K562 (cell line): ENCODE results near the gene SLC7A10. TPM values are rescaled to one million over a fixed set of nuclear protein-coding genes. Genes with fewer than 3 reads are reported as not detected.
A peak's percentile ranks its signal among the peaks of the same experiment; 100 is the strongest.

ENCODE experiments used
- BRD9 ChIP-seq: fragments of 450-650 bp; IDR thresholded peaks from 2 replicates; pipeline ENCODE4 v1.6.1; 2018; ENCODE audit warnings: low read depth; ENCODE audit not compliant: partially characterized antibody
- CBX8 ChIP-seq: fragments of 200-600 bp; sonication (generic); IDR thresholded peaks from 2 replicates; pipeline ENCODE4 v1.6.1; 2012; ENCODE audit warnings: borderline replicate concordance, mixed run types, low read depth, mild to moderate bottlenecking, moderate library complexity, mixed read lengths, low read length, control low read depth, inconsistent platforms; ENCODE audit not compliant: poor library complexity, severe bottlenecking; ENCODE audit errors: extremely low read depth
- EP300 ChIP-seq: IDR thresholded peaks from 2 replicates; pipeline ENCODE4 v1.6.1; 2012; ENCODE audit warnings: low read length, improper control_type of control experiment
- FOXP1 ChIP-seq: sonication (generic); formaldehyde crosslinking; IDR thresholded peaks from 2 replicates; pipeline ENCODE4 v1.8.0; 2022; ENCODE audit warnings: mild to moderate bottlenecking, missing genetic modification reagents
- POLR2A ChIP-seq: fragments of 450-650 bp; conservative IDR thresholded peaks from 2 replicates; pipeline ENCODE4 v1.6.1; 2016
- SIN3A ChIP-seq, 2 experiments: fragments of 150-350 bp in 1 of 2; IDR thresholded peaks; 2 replicates each; pipeline ENCODE4 v1.6.1; 2011 to 2016; ENCODE audit warnings: borderline replicate concordance in 2 of 2, low read depth in 2 of 2, low read length in 2 of 2, mild to moderate bottlenecking in 2 of 2, moderate library complexity in 2 of 2; ENCODE audit not compliant: control insufficient read depth in 1 of 2
- TCF7 ChIP-seq: sonication (generic); IDR thresholded peaks from 2 replicates; pipeline ENCODE4 v1.6.1; 2016; ENCODE audit warnings: antibody characterized with exemption, borderline replicate concordance
- TRIM24 ChIP-seq, 2 experiments: fragments of 450-650 bp; IDR thresholded peaks; 2 replicates each; pipeline ENCODE4 v1.6.1; 2016
- ZNF347 ChIP-seq: fragments of 450-650 bp; formaldehyde crosslinking; IDR thresholded peaks from 2 replicates; pipeline ENCODE4 v1.4.0; 2020; ENCODE audit warnings: low read depth, mild to moderate bottlenecking, moderate library complexity
- polyA plus RNA-seq, 8 experiments: library from polyadenylated mRNA; depleted of rRNA in 4 of 8; stranded (reverse) in 5 of 8; unstranded in 3 of 8; fragments of >200 nt; fragmentation: Nextera tagmentation in 2 of 8; fragmentation: Illumina TruSeq in 1 of 8; extraction: Ambion mirVana in 2 of 8; extraction: Trizol in 1 of 8; gene quantifications; 2 replicates each; pipeline versions ENCODE4 v1.2.1 to v1.2.3, GENCODE V29; 2011 to 2014; ENCODE audit warnings: inconsistent platforms in 1 of 8, missing spikeins in 1 of 8
- total RNA-seq, 7 experiments: library from RNA; depleted of rRNA in 6 of 7; stranded (reverse); fragments of >200 nt in 6 of 7; fragmentation: Illumina TruSeq in 2 of 7; extraction: Trizol in 2 of 7; gene quantifications; 2 replicates each; pipeline versions ENCODE4 v1.2.1 to v1.2.3, GENCODE V29; 2011 to 2021; ENCODE audit warnings: low replicate concordance in 1 of 7
- TF ChIP-seq, protein P1 (sequence below): sonication (generic); formaldehyde crosslinking; IDR thresholded peaks from 2 replicates; pipeline ENCODE4 v1.8.0; 2022; ENCODE audit warnings: mild to moderate bottlenecking, missing genetic modification reagents
- TF ChIP-seq, protein P2 (sequence below): fragments of 450-650 bp; IDR thresholded peaks from 2 replicates; pipeline ENCODE4 v1.6.1; 2014; ENCODE audit warnings: low read depth, mild to moderate bottlenecking, moderate library complexity, borderline replicate concordance
- TF ChIP-seq, protein P3 (sequence below): IDR thresholded peaks from 3 replicates; pipeline ENCODE4 v1.6.1; 2011; ENCODE audit warnings: borderline replicate concordance, mild to moderate bottlenecking, moderate library complexity; ENCODE audit not compliant: insufficient read length; ENCODE audit errors: extremely low read depth
- TF ChIP-seq, protein P4 (sequence below), 3 experiments: fragments of 200-800 bp in 1 of 3; sonication (Bioruptor generic) in 1 of 3; sonication (generic) in 1 of 3; formaldehyde crosslinking in 1 of 3; IDR thresholded peaks; 2 replicates each; pipeline versions ENCODE4 v1.6.1 to v1.8.0; 2016 to 2022; ENCODE audit warnings: mild to moderate bottlenecking in 2 of 3, missing compliant biosample characterization in 2 of 3, missing genetic modification characterization in 2 of 3, missing genetic modification reagents in 1 of 3
- TF ChIP-seq, protein P5 (sequence below): fragments of 250-450 bp; sonication (Bioruptor Pico); IDR thresholded peaks from 2 replicates; pipeline ENCODE4 v1.4.0; 2020; ENCODE audit warnings: borderline replicate concordance

The SLC7A10 gene
- total and polyA plus RNA-seq, 9 of the 15 experiments (the other 6 are each of a cell fraction or from before 2014, with no cell fraction given): 0.07 TPM; not detected in 8

DNA sequence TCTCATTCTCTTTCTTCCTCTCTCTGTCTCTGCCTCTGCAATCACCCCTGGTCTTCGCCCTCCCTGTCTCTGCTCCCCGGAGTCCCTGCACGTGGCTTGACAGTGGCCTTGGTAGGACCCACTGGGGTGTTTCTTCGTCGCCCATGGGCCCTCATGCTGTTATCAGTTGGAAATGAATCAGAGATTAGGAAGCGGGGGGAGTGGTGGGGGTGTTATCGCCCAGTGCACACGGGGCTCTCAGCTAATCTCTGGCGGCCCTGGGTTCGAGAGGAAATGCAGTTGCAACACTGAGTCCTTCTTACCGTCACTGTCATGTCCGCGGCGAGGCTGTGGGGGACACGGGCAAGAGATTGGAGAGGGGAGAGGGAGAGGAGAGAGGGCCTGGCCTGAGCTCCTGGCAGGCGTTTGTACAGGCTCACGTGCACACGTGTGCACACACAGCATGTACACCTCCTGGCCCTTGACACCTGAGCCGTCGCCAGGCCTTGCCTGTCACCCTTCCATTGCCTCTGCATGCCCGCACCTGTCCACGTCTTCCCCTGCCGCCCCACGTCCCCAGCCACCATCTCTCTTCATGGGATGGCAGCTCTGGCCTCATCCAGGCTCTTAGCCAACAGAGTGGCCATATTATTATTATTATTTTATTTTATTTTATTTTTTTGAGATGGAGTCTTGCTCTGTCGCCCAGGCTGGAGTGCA is 37.8 kb upstream of the SLC7A10 start (continued):
- TF ChIP-seq, protein P1, sequence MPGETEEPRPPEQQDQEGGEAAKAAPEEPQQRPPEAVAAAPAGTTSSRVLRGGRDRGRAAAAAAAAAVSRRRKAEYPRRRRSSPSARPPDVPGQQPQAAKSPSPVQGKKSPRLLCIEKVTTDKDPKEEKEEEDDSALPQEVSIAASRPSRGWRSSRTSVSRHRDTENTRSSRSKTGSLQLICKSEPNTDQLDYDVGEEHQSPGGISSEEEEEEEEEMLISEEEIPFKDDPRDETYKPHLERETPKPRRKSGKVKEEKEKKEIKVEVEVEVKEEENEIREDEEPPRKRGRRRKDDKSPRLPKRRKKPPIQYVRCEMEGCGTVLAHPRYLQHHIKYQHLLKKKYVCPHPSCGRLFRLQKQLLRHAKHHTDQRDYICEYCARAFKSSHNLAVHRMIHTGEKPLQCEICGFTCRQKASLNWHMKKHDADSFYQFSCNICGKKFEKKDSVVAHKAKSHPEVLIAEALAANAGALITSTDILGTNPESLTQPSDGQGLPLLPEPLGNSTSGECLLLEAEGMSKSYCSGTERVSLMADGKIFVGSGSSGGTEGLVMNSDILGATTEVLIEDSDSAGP: no peak
- TF ChIP-seq BRD9 (no peak), POLR2A (no peak), CBX8 (no peak), SIN3A (IDR thresholded peaks at IDR 0.05; ENCODE audit: borderline replicate concordance in 2 of 2, control insufficient read depth in 1 of 2, low read depth in 2 of 2, low read length in 2 of 2) (no peak), EP300 (peak; percentile 52), ZNF347 (CRISPR knock-in tag) (no peak), TCF7 (no peak), FOXP1 (no peak), TRIM24 (IDR thresholded peaks at IDR 0.05) (peak; percentile 46 to 69; a peak in 3 of 4 replicates)
- TF ChIP-seq, protein P2, sequence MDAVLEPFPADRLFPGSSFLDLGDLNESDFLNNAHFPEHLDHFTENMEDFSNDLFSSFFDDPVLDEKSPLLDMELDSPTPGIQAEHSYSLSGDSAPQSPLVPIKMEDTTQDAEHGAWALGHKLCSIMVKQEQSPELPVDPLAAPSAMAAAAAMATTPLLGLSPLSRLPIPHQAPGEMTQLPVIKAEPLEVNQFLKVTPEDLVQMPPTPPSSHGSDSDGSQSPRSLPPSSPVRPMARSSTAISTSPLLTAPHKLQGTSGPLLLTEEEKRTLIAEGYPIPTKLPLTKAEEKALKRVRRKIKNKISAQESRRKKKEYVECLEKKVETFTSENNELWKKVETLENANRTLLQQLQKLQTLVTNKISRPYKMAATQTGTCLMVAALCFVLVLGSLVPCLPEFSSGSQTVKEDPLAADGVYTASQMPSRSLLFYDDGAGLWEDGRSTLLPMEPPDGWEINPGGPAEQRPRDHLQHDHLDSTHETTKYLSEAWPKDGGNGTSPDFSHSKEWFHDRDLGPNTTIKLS: peak; percentile 27; the same call in 1 of the 2 replicates
- TF ChIP-seq, protein P3, sequence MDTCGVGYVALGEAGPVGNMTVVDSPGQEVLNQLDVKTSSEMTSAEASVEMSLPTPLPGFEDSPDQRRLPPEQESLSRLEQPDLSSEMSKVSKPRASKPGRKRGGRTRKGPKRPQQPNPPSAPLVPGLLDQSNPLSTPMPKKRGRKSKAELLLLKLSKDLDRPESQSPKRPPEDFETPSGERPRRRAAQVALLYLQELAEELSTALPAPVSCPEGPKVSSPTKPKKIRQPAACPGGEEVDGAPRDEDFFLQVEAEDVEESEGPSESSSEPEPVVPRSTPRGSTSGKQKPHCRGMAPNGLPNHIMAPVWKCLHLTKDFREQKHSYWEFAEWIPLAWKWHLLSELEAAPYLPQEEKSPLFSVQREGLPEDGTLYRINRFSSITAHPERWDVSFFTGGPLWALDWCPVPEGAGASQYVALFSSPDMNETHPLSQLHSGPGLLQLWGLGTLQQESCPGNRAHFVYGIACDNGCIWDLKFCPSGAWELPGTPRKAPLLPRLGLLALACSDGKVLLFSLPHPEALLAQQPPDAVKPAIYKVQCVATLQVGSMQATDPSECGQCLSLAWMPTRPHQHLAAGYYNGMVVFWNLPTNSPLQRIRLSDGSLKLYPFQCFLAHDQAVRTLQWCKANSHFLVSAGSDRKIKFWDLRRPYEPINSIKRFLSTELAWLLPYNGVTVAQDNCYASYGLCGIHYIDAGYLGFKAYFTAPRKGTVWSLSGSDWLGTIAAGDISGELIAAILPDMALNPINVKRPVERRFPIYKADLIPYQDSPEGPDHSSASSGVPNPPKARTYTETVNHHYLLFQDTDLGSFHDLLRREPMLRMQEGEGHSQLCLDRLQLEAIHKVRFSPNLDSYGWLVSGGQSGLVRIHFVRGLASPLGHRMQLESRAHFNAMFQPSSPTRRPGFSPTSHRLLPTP: no peak
- TF ChIP-seq, protein P4, sequence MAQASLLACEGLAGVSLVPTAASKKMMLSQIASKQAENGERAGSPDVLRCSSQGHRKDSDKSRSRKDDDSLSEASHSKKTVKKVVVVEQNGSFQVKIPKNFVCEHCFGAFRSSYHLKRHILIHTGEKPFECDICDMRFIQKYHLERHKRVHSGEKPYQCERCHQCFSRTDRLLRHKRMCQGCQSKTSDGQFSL (CRISPR knock-in tag; IDR thresholded peaks at IDR 0.05): no peak
- TF ChIP-seq, protein P4 (tag; IDR thresholded peaks at IDR 0.05): 0 out of 4 replicates have a peak, but pooled peaks of 1 of the 2 experiments have one; percentile 8
- TF ChIP-seq, protein P5, sequence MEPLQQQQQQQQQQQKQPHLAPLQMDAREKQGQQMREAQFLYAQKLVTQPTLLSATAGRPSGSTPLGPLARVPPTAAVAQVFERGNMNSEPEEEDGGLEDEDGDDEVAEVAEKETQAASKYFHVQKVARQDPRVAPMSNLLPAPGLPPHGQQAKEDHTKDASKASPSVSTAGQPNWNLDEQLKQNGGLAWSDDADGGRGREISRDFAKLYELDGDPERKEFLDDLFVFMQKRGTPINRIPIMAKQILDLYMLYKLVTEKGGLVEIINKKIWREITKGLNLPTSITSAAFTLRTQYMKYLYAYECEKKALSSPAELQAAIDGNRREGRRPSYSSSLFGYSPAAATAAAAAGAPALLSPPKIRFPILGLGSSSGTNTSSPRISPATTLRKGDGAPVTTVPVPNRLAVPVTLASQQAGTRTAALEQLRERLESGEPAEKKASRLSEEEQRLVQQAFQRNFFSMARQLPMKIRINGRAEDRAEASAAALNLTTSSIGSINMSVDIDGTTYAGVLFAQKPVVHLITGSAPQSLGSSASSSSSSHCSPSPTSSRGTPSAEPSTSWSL (CRISPR knock-in tag): no peak
